Measurements from ENCODE around the gene KANSL2. TPM values are rescaled to one million over a fixed set of nuclear protein-coding genes. Genes with fewer than 3 reads are reported as not detected.

KANSL2 gene
- total RNA-seq, 1 experiment from 2014 or later, result 48.1 TPM

DNA sequence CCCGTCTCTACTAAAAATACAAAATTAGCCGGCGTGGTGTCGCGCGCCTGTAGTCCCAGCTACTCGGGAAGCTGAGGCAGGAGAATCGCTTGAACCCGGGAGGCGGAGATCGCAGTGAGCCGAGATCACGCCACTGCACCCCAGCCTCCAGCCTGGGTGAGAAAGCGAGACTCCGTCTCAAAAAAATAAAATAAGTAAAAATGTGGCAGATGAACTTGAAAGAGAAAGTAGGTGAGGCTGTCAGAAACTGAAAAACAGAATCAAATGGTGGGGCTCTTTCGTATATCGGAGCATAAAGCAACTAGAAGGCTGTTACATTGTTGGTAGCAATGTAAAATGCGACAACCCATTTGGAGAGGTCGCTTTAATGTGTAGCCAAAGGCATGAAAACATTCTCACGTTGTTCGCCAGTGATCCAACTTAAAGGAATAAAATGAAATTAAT, 35.2 kb upstream of the KANSL2 start:
- POLR2A ChIA-PET, result no interaction called here
- Mint-ChIP-seq H3K36me3 (peaks cover 30% of the 10 kb centered on the region), H3K27ac (peak overlapping the region; percentile 98), H3K27me3 (ENCODE audit: low read depth) (peaks cover 13% of the 10 kb centered on the region; the same call in 1 of the 2 replicates), H3K4me3 (peak overlapping the region; percentile 91), H3K9me3 (peaks cover 28% of the 10 kb centered on the region), H3K4me1 (peaks cover 12% of the 10 kb centered on the region)
- TF ChIP-seq, protein P1, sequence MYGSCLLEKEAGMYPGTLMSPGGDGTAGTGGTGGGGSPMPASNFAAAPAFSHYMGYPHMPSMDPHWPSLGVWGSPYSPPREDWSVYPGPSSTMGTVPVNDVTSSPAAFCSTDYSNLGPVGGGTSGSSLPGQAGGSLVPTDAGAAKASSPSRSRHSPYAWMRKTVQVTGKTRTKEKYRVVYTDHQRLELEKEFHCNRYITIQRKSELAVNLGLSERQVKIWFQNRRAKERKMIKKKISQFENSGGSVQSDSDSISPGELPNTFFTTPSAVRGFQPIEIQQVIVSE (CRISPR knock-in tag; IDR thresholded peaks at IDR 0.05; ENCODE audit: borderline replicate concordance), result no peak
- peak; percentile 5; the same call in 1 of the 2 replicates for TF ChIP-seq ETV6 (CRISPR knock-in tag; IDR thresholded peaks at IDR 0.05)
- TF ChIP-seq, protein P2, sequence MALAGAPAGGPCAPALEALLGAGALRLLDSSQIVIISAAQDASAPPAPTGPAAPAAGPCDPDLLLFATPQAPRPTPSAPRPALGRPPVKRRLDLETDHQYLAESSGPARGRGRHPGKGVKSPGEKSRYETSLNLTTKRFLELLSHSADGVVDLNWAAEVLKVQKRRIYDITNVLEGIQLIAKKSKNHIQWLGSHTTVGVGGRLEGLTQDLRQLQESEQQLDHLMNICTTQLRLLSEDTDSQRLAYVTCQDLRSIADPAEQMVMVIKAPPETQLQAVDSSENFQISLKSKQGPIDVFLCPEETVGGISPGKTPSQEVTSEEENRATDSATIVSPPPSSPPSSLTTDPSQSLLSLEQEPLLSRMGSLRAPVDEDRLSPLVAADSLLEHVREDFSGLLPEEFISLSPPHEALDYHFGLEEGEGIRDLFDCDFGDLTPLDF (CRISPR knock-in tag; IDR thresholded peaks at IDR 0.05), result 0 out of 2 replicates have a peak, but pooled peaks have one; percentile 9
- no peak for DNase-seq (ENCODE audit: low spot score)
- CTCF ChIA-PET, result interaction anchor here (0.7 kb wide), 1 partner anchor 12 kb away, joined by 3 read pairs; no protein-coding TSS in a partner anchor
- no peak for ATAC-seq

DNA sequence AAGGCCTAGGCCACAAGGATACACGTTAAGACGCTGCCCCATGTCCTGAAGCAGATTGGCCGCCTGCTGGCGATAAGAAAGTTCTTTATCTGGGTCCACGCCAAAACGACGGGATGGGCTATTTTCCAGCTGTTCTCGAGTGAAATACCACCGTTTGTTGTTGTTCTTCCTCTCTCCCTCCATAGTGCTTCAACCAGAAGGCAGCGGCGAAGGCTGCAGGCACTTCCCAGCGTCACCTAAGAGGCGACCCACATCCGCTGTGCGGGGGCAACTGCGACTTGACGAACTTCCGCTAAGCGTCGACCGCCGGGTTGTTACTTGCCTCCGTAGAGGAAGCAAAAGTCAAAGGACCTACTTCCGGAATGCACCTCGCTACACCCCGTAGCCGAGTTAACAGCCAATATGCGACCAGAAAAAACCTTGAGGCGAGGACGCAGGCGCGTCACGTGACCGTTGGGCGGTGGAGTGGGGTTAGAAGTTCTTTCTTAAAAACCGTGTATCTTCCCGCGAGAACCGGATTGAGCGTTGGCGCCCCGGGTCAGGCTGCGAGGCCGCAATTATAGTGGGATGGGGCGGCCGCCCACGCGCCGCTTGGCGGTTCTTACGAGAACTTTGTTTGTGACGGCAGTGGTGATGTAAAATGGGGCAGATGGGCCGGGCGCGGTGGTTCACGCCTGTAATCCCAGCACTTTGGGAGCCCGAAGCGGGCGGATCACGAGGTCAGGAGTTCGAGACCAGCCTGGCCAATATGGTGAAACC, 34.6 kb upstream of the KANSL2 start, which contains the start of gene CCNT1:
Gene CCNT1, minus strand, starts transcription at position 215 of the 759 bp plus-strand sequence. Its CDS starts 32 bp downstream, at position 183.
- Mint-ChIP-seq H3K4me1 (peaks cover 12% of the 10 kb centered on the region), H3K27ac (peak within 1 kb of the TSS; percentile 98), H3K9me3 (peaks cover 28% of the 10 kb centered on the region), H3K27me3 (ENCODE audit: low read depth) (peaks cover 13% of the 10 kb centered on the region; the same call in 1 of the 2 replicates), H3K4me3 (peak within 1 kb of the TSS; percentile 91), H3K36me3 (peaks cover 34% of the 10 kb centered on the region)
- POLR2A ChIA-PET, result no interaction called here
- ATAC-seq, result peak; percentile 97
- CTCF ChIA-PET, result no interaction called here
- peak; percentile 95 for DNase-seq (ENCODE audit: low spot score)
- 0 out of 2 replicates have a peak, but pooled peaks have one; percentile 49 for TF ChIP-seq SMAD4 (CRISPR knock-in tag; IDR thresholded peaks at IDR 0.05)
- TF ChIP-seq, protein P3, sequence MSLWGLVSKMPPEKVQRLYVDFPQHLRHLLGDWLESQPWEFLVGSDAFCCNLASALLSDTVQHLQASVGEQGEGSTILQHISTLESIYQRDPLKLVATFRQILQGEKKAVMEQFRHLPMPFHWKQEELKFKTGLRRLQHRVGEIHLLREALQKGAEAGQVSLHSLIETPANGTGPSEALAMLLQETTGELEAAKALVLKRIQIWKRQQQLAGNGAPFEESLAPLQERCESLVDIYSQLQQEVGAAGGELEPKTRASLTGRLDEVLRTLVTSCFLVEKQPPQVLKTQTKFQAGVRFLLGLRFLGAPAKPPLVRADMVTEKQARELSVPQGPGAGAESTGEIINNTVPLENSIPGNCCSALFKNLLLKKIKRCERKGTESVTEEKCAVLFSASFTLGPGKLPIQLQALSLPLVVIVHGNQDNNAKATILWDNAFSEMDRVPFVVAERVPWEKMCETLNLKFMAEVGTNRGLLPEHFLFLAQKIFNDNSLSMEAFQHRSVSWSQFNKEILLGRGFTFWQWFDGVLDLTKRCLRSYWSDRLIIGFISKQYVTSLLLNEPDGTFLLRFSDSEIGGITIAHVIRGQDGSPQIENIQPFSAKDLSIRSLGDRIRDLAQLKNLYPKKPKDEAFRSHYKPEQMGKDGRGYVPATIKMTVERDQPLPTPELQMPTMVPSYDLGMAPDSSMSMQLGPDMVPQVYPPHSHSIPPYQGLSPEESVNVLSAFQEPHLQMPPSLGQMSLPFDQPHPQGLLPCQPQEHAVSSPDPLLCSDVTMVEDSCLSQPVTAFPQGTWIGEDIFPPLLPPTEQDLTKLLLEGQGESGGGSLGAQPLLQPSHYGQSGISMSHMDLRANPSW (CRISPR knock-in tag; conservative IDR thresholded peaks at IDR 0.05; ENCODE audit: low read depth), result no peak
- TF ChIP-seq GRHL2 (CRISPR knock-in tag; IDR thresholded peaks at IDR 0.05; ENCODE audit: insufficient replicate concordance, severe bottlenecking), result no peak
- TF ChIP-seq GABPB1 (CRISPR knock-in tag; IDR thresholded peaks at IDR 0.05), result peak; percentile 87
- TF ChIP-seq, protein P4, sequence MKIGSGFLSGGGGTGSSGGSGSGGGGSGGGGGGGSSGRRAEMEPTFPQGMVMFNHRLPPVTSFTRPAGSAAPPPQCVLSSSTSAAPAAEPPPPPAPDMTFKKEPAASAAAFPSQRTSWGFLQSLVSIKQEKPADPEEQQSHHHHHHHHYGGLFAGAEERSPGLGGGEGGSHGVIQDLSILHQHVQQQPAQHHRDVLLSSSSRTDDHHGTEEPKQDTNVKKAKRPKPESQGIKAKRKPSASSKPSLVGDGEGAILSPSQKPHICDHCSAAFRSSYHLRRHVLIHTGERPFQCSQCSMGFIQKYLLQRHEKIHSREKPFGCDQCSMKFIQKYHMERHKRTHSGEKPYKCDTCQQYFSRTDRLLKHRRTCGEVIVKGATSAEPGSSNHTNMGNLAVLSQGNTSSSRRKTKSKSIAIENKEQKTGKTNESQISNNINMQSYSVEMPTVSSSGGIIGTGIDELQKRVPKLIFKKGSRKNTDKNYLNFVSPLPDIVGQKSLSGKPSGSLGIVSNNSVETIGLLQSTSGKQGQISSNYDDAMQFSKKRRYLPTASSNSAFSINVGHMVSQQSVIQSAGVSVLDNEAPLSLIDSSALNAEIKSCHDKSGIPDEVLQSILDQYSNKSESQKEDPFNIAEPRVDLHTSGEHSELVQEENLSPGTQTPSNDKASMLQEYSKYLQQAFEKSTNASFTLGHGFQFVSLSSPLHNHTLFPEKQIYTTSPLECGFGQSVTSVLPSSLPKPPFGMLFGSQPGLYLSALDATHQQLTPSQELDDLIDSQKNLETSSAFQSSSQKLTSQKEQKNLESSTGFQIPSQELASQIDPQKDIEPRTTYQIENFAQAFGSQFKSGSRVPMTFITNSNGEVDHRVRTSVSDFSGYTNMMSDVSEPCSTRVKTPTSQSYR (CRISPR knock-in tag; IDR thresholded peaks at IDR 0.05), result no peak
- TF ChIP-seq GTF2I (CRISPR knock-in tag; conservative IDR thresholded peaks at IDR 0.05), result no peak
- TF ChIP-seq, protein P5, sequence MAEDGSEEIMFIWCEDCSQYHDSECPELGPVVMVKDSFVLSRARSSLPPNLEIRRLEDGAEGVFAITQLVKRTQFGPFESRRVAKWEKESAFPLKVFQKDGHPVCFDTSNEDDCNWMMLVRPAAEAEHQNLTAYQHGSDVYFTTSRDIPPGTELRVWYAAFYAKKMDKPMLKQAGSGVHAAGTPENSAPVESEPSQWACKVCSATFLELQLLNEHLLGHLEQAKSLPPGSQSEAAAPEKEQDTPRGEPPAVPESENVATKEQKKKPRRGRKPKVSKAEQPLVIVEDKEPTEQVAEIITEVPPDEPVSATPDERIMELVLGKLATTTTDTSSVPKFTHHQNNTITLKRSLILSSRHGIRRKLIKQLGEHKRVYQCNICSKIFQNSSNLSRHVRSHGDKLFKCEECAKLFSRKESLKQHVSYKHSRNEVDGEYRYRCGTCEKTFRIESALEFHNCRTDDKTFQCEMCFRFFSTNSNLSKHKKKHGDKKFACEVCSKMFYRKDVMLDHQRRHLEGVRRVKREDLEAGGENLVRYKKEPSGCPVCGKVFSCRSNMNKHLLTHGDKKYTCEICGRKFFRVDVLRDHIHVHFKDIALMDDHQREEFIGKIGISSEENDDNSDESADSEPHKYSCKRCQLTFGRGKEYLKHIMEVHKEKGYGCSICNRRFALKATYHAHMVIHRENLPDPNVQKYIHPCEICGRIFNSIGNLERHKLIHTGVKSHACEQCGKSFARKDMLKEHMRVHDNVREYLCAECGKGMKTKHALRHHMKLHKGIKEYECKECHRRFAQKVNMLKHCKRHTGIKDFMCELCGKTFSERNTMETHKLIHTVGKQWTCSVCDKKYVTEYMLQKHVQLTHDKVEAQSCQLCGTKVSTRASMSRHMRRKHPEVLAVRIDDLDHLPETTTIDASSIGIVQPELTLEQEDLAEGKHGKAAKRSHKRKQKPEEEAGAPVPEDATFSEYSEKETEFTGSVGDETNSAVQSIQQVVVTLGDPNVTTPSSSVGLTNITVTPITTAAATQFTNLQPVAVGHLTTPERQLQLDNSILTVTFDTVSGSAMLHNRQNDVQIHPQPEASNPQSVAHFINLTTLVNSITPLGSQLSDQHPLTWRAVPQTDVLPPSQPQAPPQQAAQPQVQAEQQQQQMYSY (CRISPR knock-in tag; IDR thresholded peaks at IDR 0.05), result no peak
- TF ChIP-seq RORB (CRISPR knock-in tag; IDR thresholded peaks at IDR 0.05), result no peak
- no peak for TF ChIP-seq SMAD3 (CRISPR knock-in tag; IDR thresholded peaks at IDR 0.05; ENCODE audit: borderline replicate concordance)
- TF ChIP-seq, protein P6, sequence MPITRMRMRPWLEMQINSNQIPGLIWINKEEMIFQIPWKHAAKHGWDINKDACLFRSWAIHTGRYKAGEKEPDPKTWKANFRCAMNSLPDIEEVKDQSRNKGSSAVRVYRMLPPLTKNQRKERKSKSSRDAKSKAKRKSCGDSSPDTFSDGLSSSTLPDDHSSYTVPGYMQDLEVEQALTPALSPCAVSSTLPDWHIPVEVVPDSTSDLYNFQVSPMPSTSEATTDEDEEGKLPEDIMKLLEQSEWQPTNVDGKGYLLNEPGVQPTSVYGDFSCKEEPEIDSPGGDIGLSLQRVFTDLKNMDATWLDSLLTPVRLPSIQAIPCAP (CRISPR knock-in tag; IDR thresholded peaks at IDR 0.05), result no peak
- TF ChIP-seq, protein P7, sequence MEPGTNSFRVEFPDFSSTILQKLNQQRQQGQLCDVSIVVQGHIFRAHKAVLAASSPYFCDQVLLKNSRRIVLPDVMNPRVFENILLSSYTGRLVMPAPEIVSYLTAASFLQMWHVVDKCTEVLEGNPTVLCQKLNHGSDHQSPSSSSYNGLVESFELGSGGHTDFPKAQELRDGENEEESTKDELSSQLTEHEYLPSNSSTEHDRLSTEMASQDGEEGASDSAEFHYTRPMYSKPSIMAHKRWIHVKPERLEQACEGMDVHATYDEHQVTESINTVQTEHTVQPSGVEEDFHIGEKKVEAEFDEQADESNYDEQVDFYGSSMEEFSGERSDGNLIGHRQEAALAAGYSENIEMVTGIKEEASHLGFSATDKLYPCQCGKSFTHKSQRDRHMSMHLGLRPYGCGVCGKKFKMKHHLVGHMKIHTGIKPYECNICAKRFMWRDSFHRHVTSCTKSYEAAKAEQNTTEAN (CRISPR knock-in tag; IDR thresholded peaks at IDR 0.05), result peak; percentile 30; the same call in 1 of the 2 replicates
- TF ChIP-seq, protein P8, sequence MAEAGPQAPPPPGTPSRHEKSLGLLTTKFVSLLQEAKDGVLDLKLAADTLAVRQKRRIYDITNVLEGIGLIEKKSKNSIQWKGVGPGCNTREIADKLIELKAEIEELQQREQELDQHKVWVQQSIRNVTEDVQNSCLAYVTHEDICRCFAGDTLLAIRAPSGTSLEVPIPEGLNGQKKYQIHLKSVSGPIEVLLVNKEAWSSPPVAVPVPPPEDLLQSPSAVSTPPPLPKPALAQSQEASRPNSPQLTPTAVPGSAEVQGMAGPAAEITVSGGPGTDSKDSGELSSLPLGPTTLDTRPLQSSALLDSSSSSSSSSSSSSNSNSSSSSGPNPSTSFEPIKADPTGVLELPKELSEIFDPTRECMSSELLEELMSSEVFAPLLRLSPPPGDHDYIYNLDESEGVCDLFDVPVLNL (CRISPR knock-in tag; IDR thresholded peaks at IDR 0.05; ENCODE audit: borderline replicate concordance, low read depth), result no peak

All from WTC11 (cell line).